Measurements from ENCODE around the gene SFXN3.

- TF ChIP-seq CTCF (IDR thresholded peaks at IDR 0.05) (no peak), POLR2A (IDR thresholded peaks at IDR 0.05) (peak; percentile 70 to 89)
These were observed 29.9 kb upstream of the SFXN3 start for GRCh38 chr10:101000915-101001658.

Data from sigmoid colon (tissue), 3 donors.